ENCODE measurements around the gene STEAP1B.
"Not testable (repeated sequence)": the region's sequence is repeated elsewhere in the genome, so short reads cannot be mapped to it uniquely, and the experiment has no call there.

STEAP1B gene

GRCh38 chr7:22454446-22454845 lies 45.5 kb downstream of the STEAP1B start:
- DNase-seq (ENCODE audit: low read depth in 2 of 2) = no peak

GRCh38 chr7:22452960-22453558 lies 46.9 kb downstream of the STEAP1B start:
- no peak for DNase-seq (ENCODE audit: low read depth in 2 of 2)

GRCh38 chr7:22452142-22452959 lies 47.6 kb downstream of the STEAP1B start:
- DNase-seq (ENCODE audit: low read depth in 2 of 2) = peak in 1 of 2 experiments; percentile 42

- not testable (repeated sequence) for DNase-seq (ENCODE audit: low read depth in 2 of 2)
Observed at GRCh38 chr7:22450013-22450412, 50.0 kb downstream of the STEAP1B start.

- no peak for DNase-seq (ENCODE audit: low read depth in 2 of 2)
Observed at GRCh38 chr7:22447762-22448161, 52.2 kb downstream of the STEAP1B start.

- no peak for DNase-seq (ENCODE audit: low read depth in 2 of 2)
Observed at GRCh38 chr7:22447008-22447407, 53.0 kb downstream of the STEAP1B start.

GRCh38 chr7:22445853-22446252 lies 54.1 kb downstream of the STEAP1B start:
- no peak for DNase-seq (ENCODE audit: low read depth in 2 of 2)

GRCh38 chr7:22445140-22445743 lies 54.7 kb downstream of the STEAP1B start:
- DNase-seq (ENCODE audit: low read depth in 2 of 2) = no peak

- DNase-seq (ENCODE audit: low read depth in 2 of 2) = no peak
Observed at GRCh38 chr7:22444181-22444971, 55.6 kb downstream of the STEAP1B start.

- DNase-seq (ENCODE audit: low read depth in 2 of 2) = no peak
Observed at GRCh38 chr7:22443370-22444180, 56.4 kb downstream of the STEAP1B start.

- no peak for DNase-seq (ENCODE audit: low read depth in 2 of 2)
Observed at GRCh38 chr7:22442882-22443369, 57.1 kb downstream of the STEAP1B start.

GRCh38 chr7:22442187-22442881 lies 57.7 kb downstream of the STEAP1B start:
- no peak for DNase-seq (ENCODE audit: low read depth in 2 of 2)

- DNase-seq (ENCODE audit: low read depth in 2 of 2) = no peak
Observed at GRCh38 chr7:22441157-22441556, 58.8 kb downstream of the STEAP1B start.

GRCh38 chr7:22438994-22439393 lies 61.0 kb downstream of the STEAP1B start:
- no peak for DNase-seq (ENCODE audit: low read depth in 2 of 2)

- not testable (repeated sequence) for DNase-seq (ENCODE audit: low read depth in 2 of 2)
Observed at GRCh38 chr7:22436552-22436951, 63.4 kb downstream of the STEAP1B start.

- DNase-seq (ENCODE audit: low read depth in 2 of 2) = no peak
Observed at GRCh38 chr7:22435720-22436119, 64.3 kb downstream of the STEAP1B start.

- DNase-seq (ENCODE audit: low read depth in 2 of 2) = no peak
Observed at GRCh38 chr7:22435105-22435504, 64.9 kb downstream of the STEAP1B start.

GRCh38 chr7:22433710-22434460 lies 66.1 kb downstream of the STEAP1B start:
- no peak for DNase-seq (ENCODE audit: low read depth in 2 of 2)

GRCh38 chr7:22433165-22433700 lies 66.8 kb downstream of the STEAP1B start:
- not testable (repeated sequence) for DNase-seq (ENCODE audit: low read depth in 2 of 2)
